Activated CD4-positive, alpha-beta T cell treated with anti-CD3 and anti-CD28 coated beads for 24 hours (primary cell): ENCODE results near the gene PLEKHN1.

Experiments used
- DNase-seq, 2 donors: peaks; one replicate each; pipeline ENCODE4 v3.0.0-alpha.2; 2020; ENCODE audit warnings: low read depth in 2 of 2

Gene PLEKHN1

GRCh38 chr1:966135-966703, at the start of gene PLEKHN1:
Gene PLEKHN1, plus strand, starts transcription at chr1:966482. Its CDS starts 50 bp downstream, at chr1:966532.
- no peak for DNase-seq

GRCh38 chr1:917076-917459, 49.2 kb upstream of the PLEKHN1 start:
- no peak for DNase-seq

- DNase-seq: no peak
These were observed 48.7 kb upstream of the PLEKHN1 start for GRCh38 chr1:917466-918091.

GRCh38 chr1:918353-918752, 47.9 kb upstream of the PLEKHN1 start:
- DNase-seq: no peak

- no peak for DNase-seq
These were observed 47.4 kb upstream of the PLEKHN1 start for GRCh38 chr1:918843-919242.

- DNase-seq: no peak
These were observed 46.9 kb upstream of the PLEKHN1 start for GRCh38 chr1:919271-919872.

- DNase-seq: no peak
These were observed 46.3 kb upstream of the PLEKHN1 start for GRCh38 chr1:920010-920409.

GRCh38 chr1:920521-920920, 45.8 kb upstream of the PLEKHN1 start:
- no peak for DNase-seq

GRCh38 chr1:921011-921837, 45.1 kb upstream of the PLEKHN1 start:
- no peak for DNase-seq

GRCh38 chr1:923131-923990, 42.9 kb upstream of the PLEKHN1 start, which contains the start of gene SAMD11:
Gene SAMD11, plus strand, starts transcription at chr1:923923. Its CDS starts 509 bp downstream, at chr1:924432.
- peak in 1 of 2 donors; percentile 35 for DNase-seq

GRCh38 chr1:923991-924655, 42.2 kb upstream of the PLEKHN1 start:
- DNase-seq: no peak

- DNase-seq: no peak
These were observed 41.4 kb upstream of the PLEKHN1 start for GRCh38 chr1:924656-925560.

- DNase-seq: no peak
These were observed 40.5 kb upstream of the PLEKHN1 start for GRCh38 chr1:925561-926421.

- no peak for DNase-seq
These were observed 39.0 kb upstream of the PLEKHN1 start for GRCh38 chr1:927234-927633.

- DNase-seq: no peak
These were observed 38.5 kb upstream of the PLEKHN1 start for GRCh38 chr1:927748-928147.

GRCh38 chr1:928825-929661, 37.2 kb upstream of the PLEKHN1 start:
- DNase-seq: no peak

GRCh38 chr1:929712-930632, 36.3 kb upstream of the PLEKHN1 start:
- DNase-seq: no peak
